Hepatocyte (in vitro differentiated cells): ENCODE measurements around the gene SUGCT.

Experiments used
- CTCF ChIP-seq: fragments of 200-600 bp; sonication (generic); IDR thresholded peaks from 2 replicates; pipeline ENCODE4 v1.5.1; 2016; ENCODE audit warnings: antibody characterized with exemption, mild to moderate bottlenecking; ENCODE audit not compliant: poor library complexity
- EZH2phosphoT487 ChIP-seq: fragments of 200-600 bp; sonication (generic); IDR thresholded peaks from one replicate; pipeline ENCODE4 v1.6.1; 2018; ENCODE audit warnings: antibody characterized with exemption, mild to moderate bottlenecking, low read depth, moderate library complexity; ENCODE audit not compliant: unreplicated experiment, severe bottlenecking

DNA sequence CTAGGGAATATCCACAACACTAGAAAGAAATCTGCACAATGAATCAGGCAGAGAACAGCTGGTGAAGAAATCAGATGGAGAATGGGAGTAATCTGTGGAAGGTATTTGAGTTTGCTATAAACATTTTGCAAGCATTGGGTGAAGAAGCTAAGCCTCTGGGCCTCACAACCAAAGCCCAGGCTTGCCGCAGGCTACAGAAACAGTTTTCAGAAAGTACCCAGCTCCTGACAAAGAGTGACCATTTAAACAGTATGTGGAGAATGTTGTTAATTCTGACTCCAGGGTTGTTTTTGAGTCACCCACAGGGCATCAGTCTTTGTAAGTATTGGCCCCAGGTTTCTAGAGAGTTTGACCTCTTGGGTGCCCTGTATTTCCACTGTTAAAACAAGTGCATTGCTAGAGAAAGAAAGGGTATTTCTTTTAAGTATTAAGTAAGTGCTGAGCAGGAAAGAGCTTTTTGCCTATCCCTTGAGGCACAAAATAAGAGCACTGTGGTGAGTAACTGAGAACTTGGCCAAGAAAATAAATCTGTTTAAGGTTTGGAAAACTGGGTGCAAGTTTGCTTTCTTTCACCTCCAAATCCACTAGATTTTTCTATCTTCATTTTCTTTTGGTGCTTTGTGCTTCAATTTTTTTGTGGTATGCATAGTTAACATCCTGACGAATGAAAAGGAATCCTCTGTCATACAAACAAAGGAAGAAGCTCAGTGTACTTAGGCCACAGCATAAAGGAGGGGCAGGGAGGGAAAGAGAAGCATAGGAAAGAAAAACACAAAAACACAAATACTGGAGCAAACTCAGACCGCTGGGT lies 691.8 kb downstream of the SUGCT start:
- no peak for TF ChIP-seq CTCF
- TF ChIP-seq EZH2phosphoT487 = no peak
